ENCODE measurements around the gene TMEM61.

GRCh38 chr1:55033265-55033614 lies 52.8 kb downstream of the TMEM61 start:
- TF ChIP-seq, protein P1, sequence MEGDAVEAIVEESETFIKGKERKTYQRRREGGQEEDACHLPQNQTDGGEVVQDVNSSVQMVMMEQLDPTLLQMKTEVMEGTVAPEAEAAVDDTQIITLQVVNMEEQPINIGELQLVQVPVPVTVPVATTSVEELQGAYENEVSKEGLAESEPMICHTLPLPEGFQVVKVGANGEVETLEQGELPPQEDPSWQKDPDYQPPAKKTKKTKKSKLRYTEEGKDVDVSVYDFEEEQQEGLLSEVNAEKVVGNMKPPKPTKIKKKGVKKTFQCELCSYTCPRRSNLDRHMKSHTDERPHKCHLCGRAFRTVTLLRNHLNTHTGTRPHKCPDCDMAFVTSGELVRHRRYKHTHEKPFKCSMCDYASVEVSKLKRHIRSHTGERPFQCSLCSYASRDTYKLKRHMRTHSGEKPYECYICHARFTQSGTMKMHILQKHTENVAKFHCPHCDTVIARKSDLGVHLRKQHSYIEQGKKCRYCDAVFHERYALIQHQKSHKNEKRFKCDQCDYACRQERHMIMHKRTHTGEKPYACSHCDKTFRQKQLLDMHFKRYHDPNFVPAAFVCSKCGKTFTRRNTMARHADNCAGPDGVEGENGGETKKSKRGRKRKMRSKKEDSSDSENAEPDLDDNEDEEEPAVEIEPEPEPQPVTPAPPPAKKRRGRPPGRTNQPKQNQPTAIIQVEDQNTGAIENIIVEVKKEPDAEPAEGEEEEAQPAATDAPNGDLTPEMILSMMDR (IDR thresholded peaks at IDR 0.05) = no peak
- TF ChIP-seq POLR2A (IDR thresholded peaks at IDR 0.05) = no peak
